Fibroblast of skin of right biceps (primary cell): ENCODE data around the gene MLF1.
"Not testable (repeated sequence)": the region's sequence is repeated elsewhere in the genome, so short reads cannot be mapped to it uniquely, and the experiment has no call there.

Experiments used
- DNase-seq: peaks from one replicate; pipeline ENCODE4 v3.0.0-alpha.2; 2013

Gene MLF1

GRCh38 chr3:158570999-158571702, at the start of gene MLF1:
MLF1 (plus strand) TSS chr3:158571194; CDS start chr3:158571301, 107 bp downstream.
- peak; percentile 96 for DNase-seq

GRCh38 chr3:158522221-158523136, 48.5 kb upstream of the MLF1 start:
- DNase-seq, result peak; percentile 73

- no peak for DNase-seq
Measured at GRCh38 chr3:158528076-158528674, 42.8 kb upstream of the MLF1 start.

- no peak for DNase-seq
Measured at GRCh38 chr3:158531334-158531733, 39.7 kb upstream of the MLF1 start.

- peak; percentile 56 for DNase-seq
Measured at GRCh38 chr3:158532099-158532734, 38.8 kb upstream of the MLF1 start.

- DNase-seq, result no peak
Measured at GRCh38 chr3:158535918-158536317, 35.1 kb upstream of the MLF1 start.

GRCh38 chr3:158539414-158540014, 31.5 kb upstream of the MLF1 start:
- DNase-seq, result peak; percentile 51

- no peak for DNase-seq
Measured at GRCh38 chr3:158540066-158540465, 30.9 kb upstream of the MLF1 start.

- DNase-seq, result no peak
Measured at GRCh38 chr3:158548691-158549090, 22.3 kb upstream of the MLF1 start.

- DNase-seq, result not testable (repeated sequence)
Measured at GRCh38 chr3:158549938-158550337, 21.1 kb upstream of the MLF1 start.

GRCh38 chr3:158552124-158552523, 18.9 kb upstream of the MLF1 start:
- no peak for DNase-seq

- DNase-seq, result no peak
Measured at GRCh38 chr3:158559504-158559903, 11.5 kb upstream of the MLF1 start.

- DNase-seq, result no peak
Measured at GRCh38 chr3:158560979-158561378, 10.0 kb upstream of the MLF1 start.

GRCh38 chr3:158562674-158563073, 8.3 kb upstream of the MLF1 start:
- no peak for DNase-seq

- DNase-seq, result no peak
Measured at GRCh38 chr3:158563076-158563475, 7.9 kb upstream of the MLF1 start.

- no peak for DNase-seq
Measured at GRCh38 chr3:158565076-158565475, 5.9 kb upstream of the MLF1 start.

GRCh38 chr3:158568784-158569183, 2.2 kb upstream of the MLF1 start:
- DNase-seq, result peak; percentile 66

- no peak for DNase-seq
Measured at GRCh38 chr3:158569794-158570193, 1.2 kb upstream of the MLF1 start.

GRCh38 chr3:158571969-158572765, 1.2 kb downstream of the MLF1 start:
- DNase-seq, result no peak

GRCh38 chr3:158572766-158573060, 1.7 kb downstream of the MLF1 start:
- no peak for DNase-seq

GRCh38 chr3:158573714-158574113, 2.7 kb downstream of the MLF1 start:
- DNase-seq, result no peak

- DNase-seq, result no peak
Measured at GRCh38 chr3:158574646-158575045, 3.7 kb downstream of the MLF1 start.
